Activated CD8-positive, alpha-beta T cell treated with anti-CD3 and anti-CD28 coated beads, Interleukin-2, amount 10 ng/mL, durations not matched to agents 7 days and 5 days (primary cell): ENCODE data around the gene SLCO4A1. TPM values are rescaled to one million over a fixed set of nuclear protein-coding genes. Genes with fewer than 3 reads are reported as not detected.

ENCODE experiments used
- ATAC-seq: fragments of 150-1000 bp; cut with Tn5 transposase; one replicate; pipeline ENCODE4 v1.10.0; 2021; ENCODE audit warnings: moderate library complexity
- CTCF ChIA-PET: fragments of 350-600 bp; sonication (Branson Sonifier 250); formaldehyde crosslinking; loops from one replicate; lab custom pipeline; 2021; ENCODE audit warnings: antibody characterized with exemption; lab: Charles Lee
- POLR2A ChIA-PET: fragments of 350-600 bp; sonication (Branson Sonifier 250); formaldehyde crosslinking; loops from one replicate; lab custom pipeline; 2021; ENCODE audit warnings: antibody characterized with exemption; lab: Charles Lee
- DNase-seq: peaks from one replicate; pipeline ENCODE4 v3.0.0-alpha.2; 2020
- H3K27ac Mint-ChIP-seq: one replicate; pipeline ENCODE4 v1.8.0; 2021; ENCODE audit warnings: mild to moderate bottlenecking, mixed read lengths
- H3K27me3 Mint-ChIP-seq: one replicate; pipeline ENCODE4 v1.8.0; 2021; ENCODE audit warnings: low read depth, mixed read lengths
- H3K36me3 Mint-ChIP-seq: one replicate; pipeline ENCODE4 v1.8.0; 2021; ENCODE audit warnings: low read depth, mixed read lengths
- H3K4me1 Mint-ChIP-seq: one replicate; pipeline ENCODE4 v1.8.0; 2021; ENCODE audit warnings: low read depth, mixed read lengths
- H3K4me3 Mint-ChIP-seq: one replicate; pipeline ENCODE4 v1.8.0; 2021; ENCODE audit warnings: mild to moderate bottlenecking, mixed read lengths
- H3K9me3 Mint-ChIP-seq: one replicate; pipeline ENCODE4 v1.8.0; 2022; ENCODE audit warnings: mixed read lengths; ENCODE audit not compliant: insufficient read depth
- total RNA-seq, 2 experiments: library from RNA; stranded (reverse); gene quantifications; one replicate each; pipeline ENCODE4 v1.2.3, GENCODE V29; 2021

SLCO4A1 gene
- total RNA-seq, 2 experiments from 2014 or later, result 79.4 to 79.9 TPM

- Mint-ChIP-seq H3K36me3 (no peaks in the 10 kb centered on the region), H3K4me3 (no peak overlapping the region), H3K27ac (no peak overlapping the region), H3K27me3 (peaks cover 7% of the 10 kb centered on the region), H3K4me1 (peaks cover 11% of the 10 kb centered on the region), H3K9me3 (no peaks in the 10 kb centered on the region)
- POLR2A ChIA-PET, result no interaction called here
- CTCF ChIA-PET, result interaction anchor here (0.8 to 1.2 kb wide), 2 partner anchors 7 to 102 kb away, joined by 4 to 5 read pairs; no protein-coding TSS in a partner anchor
- ATAC-seq (no peak), DNase-seq (no peak)
These were observed 44.8 kb downstream of the SLCO4A1 start for GRCh38 chr20:62686869-62687830.

- Mint-ChIP-seq H3K27me3 (peaks cover 10% of the 10 kb centered on the region), H3K4me3 (no peak overlapping the region), H3K36me3 (no peaks in the 10 kb centered on the region), H3K9me3 (no peaks in the 10 kb centered on the region), H3K4me1 (peaks cover 11% of the 10 kb centered on the region), H3K27ac (no peak overlapping the region)
- ATAC-seq, result no peak
- POLR2A ChIA-PET, result interaction anchor here (1.1 kb wide), 1 partner anchor 9 kb away, joined by 7 read pairs; no protein-coding TSS in a partner anchor
- DNase-seq, result no peak
- CTCF ChIA-PET, result interaction anchor here (1.2 to 1.3 kb wide), 3 partner anchors 71 to 120 kb away, joined by 3 to 4 read pairs (median 3); no protein-coding TSS in a partner anchor
These were observed 45.8 kb downstream of the SLCO4A1 start for GRCh38 chr20:62688083-62688482.

- H3K27me3 Mint-ChIP-seq, result peaks cover 10% of the 10 kb centered on the region
- DNase-seq (no peak), ATAC-seq (no peak)
- no peaks in the 10 kb centered on the region for H3K36me3 Mint-ChIP-seq
- H3K4me3 Mint-ChIP-seq, result no peak overlapping the region
- no peak overlapping the region for H3K27ac Mint-ChIP-seq
- POLR2A ChIA-PET, result interaction anchor here (1.1 kb wide), 1 partner anchor 10 kb away, joined by 7 read pairs; no protein-coding TSS in a partner anchor
- CTCF ChIA-PET, result interaction anchor here (0.7 to 1.3 kb wide), 4 partner anchors 72 to 120 kb away, joined by 3 to 4 read pairs (median 3); no protein-coding TSS in a partner anchor
- H3K9me3 Mint-ChIP-seq, result no peaks in the 10 kb centered on the region
- peaks cover 11% of the 10 kb centered on the region for H3K4me1 Mint-ChIP-seq
These were observed 46.7 kb downstream of the SLCO4A1 start for GRCh38 chr20:62688855-62689460.

GRCh38 chr20:62689861-62690260 is 47.6 kb downstream of the SLCO4A1 start:
- POLR2A ChIA-PET, result no interaction called here
- CTCF ChIA-PET, result no interaction called here
- DNase-seq (no peak), ATAC-seq (no peak)
- Mint-ChIP-seq H3K27me3 (peaks cover 10% of the 10 kb centered on the region), H3K4me3 (no peak overlapping the region), H3K9me3 (no peaks in the 10 kb centered on the region), H3K27ac (no peak overlapping the region), H3K36me3 (no peaks in the 10 kb centered on the region), H3K4me1 (peaks cover 11% of the 10 kb centered on the region)

GRCh38 chr20:62690261-62690820 is 48.0 kb downstream of the SLCO4A1 start:
- no peak overlapping the region for H3K4me3 Mint-ChIP-seq
- ChIA-PET CTCF (no interaction called here), POLR2A (no interaction called here)
- H3K27ac Mint-ChIP-seq, result no peak overlapping the region
- H3K36me3 Mint-ChIP-seq, result no peaks in the 10 kb centered on the region
- H3K4me1 Mint-ChIP-seq, result peaks cover 11% of the 10 kb centered on the region
- no peaks in the 10 kb centered on the region for H3K9me3 Mint-ChIP-seq
- DNase-seq, result no peak
- no peak for ATAC-seq
- peaks cover 8% of the 10 kb centered on the region for H3K27me3 Mint-ChIP-seq

GRCh38 chr20:62691487-62691886 is 49.2 kb downstream of the SLCO4A1 start:
- DNase-seq (no peak), ATAC-seq (no peak)
- ChIA-PET CTCF (no interaction called here), POLR2A (interaction anchor here (0.6 kb wide), 1 partner anchor 19 kb away, joined by 4 read pairs; no protein-coding TSS in a partner anchor)
- H3K27me3 Mint-ChIP-seq, result peaks cover 3% of the 10 kb centered on the region
- H3K36me3 Mint-ChIP-seq, result no peaks in the 10 kb centered on the region
- peaks cover 8% of the 10 kb centered on the region for H3K4me1 Mint-ChIP-seq
- no peak overlapping the region for H3K4me3 Mint-ChIP-seq
- H3K9me3 Mint-ChIP-seq, result no peaks in the 10 kb centered on the region
- no peak overlapping the region for H3K27ac Mint-ChIP-seq

GRCh38 chr20:62692176-62692575 is 49.9 kb downstream of the SLCO4A1 start:
- ChIA-PET CTCF (no interaction called here), POLR2A (no interaction called here)
- no peaks in the 10 kb centered on the region for H3K36me3 Mint-ChIP-seq
- H3K27ac Mint-ChIP-seq, result no peak overlapping the region
- no peak overlapping the region for H3K4me3 Mint-ChIP-seq
- H3K9me3 Mint-ChIP-seq, result no peaks in the 10 kb centered on the region
- no peak for DNase-seq
- ATAC-seq, result no peak
- peaks cover 3% of the 10 kb centered on the region for H3K27me3 Mint-ChIP-seq
- peaks cover 5% of the 10 kb centered on the region for H3K4me1 Mint-ChIP-seq

- POLR2A ChIA-PET, result no interaction called here
- Mint-ChIP-seq H3K4me3 (no peak overlapping the region), H3K4me1 (peaks cover 5% of the 10 kb centered on the region), H3K36me3 (no peaks in the 10 kb centered on the region), H3K27me3 (peaks cover 3% of the 10 kb centered on the region), H3K9me3 (no peaks in the 10 kb centered on the region), H3K27ac (no peak overlapping the region)
- ATAC-seq (no peak), DNase-seq (no peak)
- CTCF ChIA-PET, result interaction anchor here (1.7 kb wide), 1 partner anchor 99 kb away, joined by 9 read pairs; no protein-coding TSS in a partner anchor
These were observed 50.7 kb downstream of the SLCO4A1 start for GRCh38 chr20:62692801-62693523.

- ATAC-seq (no peak), DNase-seq (no peak)
- Mint-ChIP-seq H3K27ac (no peak overlapping the region), H3K4me1 (peaks cover 5% of the 10 kb centered on the region), H3K27me3 (peaks cover 3% of the 10 kb centered on the region), H3K36me3 (no peaks in the 10 kb centered on the region), H3K9me3 (no peaks in the 10 kb centered on the region), H3K4me3 (no peak overlapping the region)
- CTCF ChIA-PET, result interaction anchor here (1.2 to 1.7 kb wide), 2 partner anchors 10 to 98 kb away, joined by 3 to 9 read pairs; no protein-coding TSS in a partner anchor
- POLR2A ChIA-PET, result no interaction called here
These were observed 51.2 kb downstream of the SLCO4A1 start for GRCh38 chr20:62693524-62693922.

- Mint-ChIP-seq H3K27ac (no peak overlapping the region), H3K9me3 (no peaks in the 10 kb centered on the region), H3K27me3 (peaks cover 3% of the 10 kb centered on the region), H3K4me3 (no peak overlapping the region), H3K4me1 (peaks cover 5% of the 10 kb centered on the region), H3K36me3 (no peaks in the 10 kb centered on the region)
- ChIA-PET POLR2A (no interaction called here), CTCF (interaction anchor here (0.9 to 1.7 kb wide), 3 partner anchors 8 to 97 kb away, joined by 3 to 9 read pairs (median 4); no protein-coding TSS in a partner anchor)
- DNase-seq (no peak), ATAC-seq (no peak)
These were observed 51.8 kb downstream of the SLCO4A1 start for GRCh38 chr20:62694106-62694505.

GRCh38 chr20:62694868-62695267 is 52.6 kb downstream of the SLCO4A1 start:
- Mint-ChIP-seq H3K36me3 (no peaks in the 10 kb centered on the region), H3K4me3 (no peak overlapping the region), H3K27me3 (peaks cover 3% of the 10 kb centered on the region), H3K4me1 (peaks cover 5% of the 10 kb centered on the region), H3K27ac (no peak overlapping the region), H3K9me3 (no peaks in the 10 kb centered on the region)
- CTCF ChIA-PET, result interaction anchor here (0.6 to 1.7 kb wide), 4 partner anchors 8 to 99 kb away, joined by 3 to 9 read pairs (median 4); no protein-coding TSS in a partner anchor
- DNase-seq, result no peak
- POLR2A ChIA-PET, result no interaction called here
- ATAC-seq, result no peak
